Adrenal gland (tissue), 12 donors: ENCODE results near the gene PTPN3. TPM values are rescaled to one million over a fixed set of nuclear protein-coding genes. Genes with fewer than 3 reads are reported as not detected.

Source experiments
- DNase-seq, 7 donors: peaks; one replicate each; pipeline ENCODE4 v3.0.0-alpha.2; 2019 to 2020
- H3K27ac ChIP-seq, 5 donors: fragments of 200-600 bp; sonication (generic) in 4 of 5; 1 replicate in 3 of 5; 2 replicates in 2 of 5; pipeline versions ENCODE4 v1.5.1 to v1.8.0; 2016 to 2020; ENCODE audit warnings: mild to moderate bottlenecking in 1 of 5
- H3K27me3 ChIP-seq: fragments of 200-600 bp; 2 replicates; pipeline ENCODE4 v1.8.0; 2021
- H3K36me3 ChIP-seq, 2 donors: fragments of 200-600 bp; replicated peaks in 1 of 2; 1 replicate in 1 of 2; 2 replicates in 1 of 2; pipeline versions ENCODE4 v1.5.1 to v1.8.0; 2018 to 2022
- H3K4me1 ChIP-seq, 2 donors: fragments of 200-600 bp; replicated peaks in 1 of 2; 1 replicate in 1 of 2; 2 replicates in 1 of 2; pipeline versions ENCODE4 v1.5.1 to v1.8.0; 2018 to 2021
- H3K4me3 ChIP-seq, 4 donors: fragments of 200-600 bp; sonication (generic) in 3 of 4; one replicate each; pipeline ENCODE4 v1.5.1; 2016 to 2018
- H3K9me3 ChIP-seq, 3 donors: fragments of 200-600 bp; sonication (generic) in 1 of 3; replicated peaks in 1 of 3; 1 replicate in 2 of 3; 2 replicates in 1 of 3; pipeline versions ENCODE4 v1.5.1 to v1.8.0; 2016 to 2021
- CTCF ChIP-seq, 6 experiments: fragments of 450-650 bp in 4 of 6; fragments of 200-600 bp in 2 of 6; sonication (generic) in 1 of 6; IDR thresholded peaks; 1 replicate in 5 of 6; 2 replicates in 1 of 6; pipeline versions ENCODE4 v1.5.1 to v1.8.0; 2016 to 2021; ENCODE audit warnings: antibody characterized with exemption in 6 of 6, mild to moderate bottlenecking in 2 of 6, moderate library complexity in 1 of 6
- POLR2A ChIP-seq, 2 donors: fragments of 450-650 bp; IDR thresholded peaks; one replicate each; pipeline ENCODE4 v1.6.1; 2017; ENCODE audit warnings: antibody characterized with exemption in 2 of 2, mild to moderate bottlenecking in 2 of 2, moderate library complexity in 1 of 2
- WGBS, 4 donors: extraction: QIAGEN DNeasy Blood & Tissue Kit in 2 of 4; methylation state at CpG; one replicate each; pipeline versions ENCODE4 v1.1.5 to v1.1.7; 2013 to 2017; 5-methylcytosine and 5-hydroxymethylcytosine counted together
- intact Hi-C, 2 donors: fragments of 100-400 bp; cut with DNase I; formaldehyde crosslinking; loops; one replicate each; pipeline versions ENCODE4 v1.14.1 to v1.15.0; 2022 to 2023
- polyA plus RNA-seq, 3 donors: library from polyadenylated mRNA; stranded (reverse); fragments of 200-250 nt in 2 of 3; fragments of 350-450 nt in 1 of 3; fragmentation: Illumina TruSeq in 1 of 3; extraction: RNeasy Lipid Tissue Mini Kit (QIAGEN cat#74804) in 1 of 3; gene quantifications; one replicate each; pipeline ENCODE4 v1.2.3, GENCODE V29; 2013 to 2014
- total RNA-seq, 9 donors: library from RNA; depleted of rRNA in 4 of 9; stranded (reverse); fragments of >200 nt in 4 of 9; fragments of 120-200 nt in 1 of 9; fragmentation: NEBNext Ultra II Directional in 1 of 9; extraction: Animal tissue kit (Norgen Biotek cat#: 25700) in 1 of 9; gene quantifications; one replicate each; pipeline versions ENCODE4 v1.1.0 to v1.2.4, GENCODE V29; 2013 to 2023
- donor health status: healthy with polysubstance abuse.
- donor health status: Bipolar disorder and iron deficiency.
- donor health status: DM: yes; HTN: yes; CAD: no.
- donor health status: DM: no; HTN: no; CAD: no.
- donor health status: DM: no; HTN: no; CAD: no.
- donor health status: DM: yes; HTN: yes; CAD: no.

PTPN3 gene
- total and polyA plus RNA-seq, 12 donors = 1.6 to 6.1 (median 3.0) TPM

GRCh38 chr9:109436071-109436470 is 62.0 kb downstream of the PTPN3 start:
- H3K27ac ChIP-seq = no peak overlapping the region
- intact Hi-C loops = no loop called here
- WGBS, 4 donors = 89 to 92% (median 90%) methylated on average over 3 of the region's 3 CpGs
- peaks cover 26 to 31% of the 10 kb centered on the region in 2 donors for H3K4me1 ChIP-seq
- no peaks in the 10 kb centered on the region for H3K27me3 ChIP-seq
- TF ChIP-seq POLR2A (IDR thresholded peaks at IDR 0.05) (no peak), CTCF (IDR thresholded peaks at IDR 0.05) (no peak)
- no peaks in the 10 kb centered on the region for H3K9me3 ChIP-seq
- H3K4me3 ChIP-seq = no peak overlapping the region
- DNase-seq = no peak
- H3K36me3 ChIP-seq = no peaks in the 10 kb centered on the region

- H3K27ac ChIP-seq = no peak overlapping the region
- 92 to 97% (median 94%) methylated on average over 5 of the region's 5 CpGs for WGBS, 4 donors
- intact Hi-C loops = no loop called here
- H3K27me3 ChIP-seq = no peaks in the 10 kb centered on the region
- TF ChIP-seq POLR2A (IDR thresholded peaks at IDR 0.05) (no peak), CTCF (IDR thresholded peaks at IDR 0.05) (no peak)
- H3K36me3 ChIP-seq = no peaks in the 10 kb centered on the region
- H3K4me1 ChIP-seq = peaks cover 9 to 13% of the 10 kb centered on the region in 2 donors
- no peak overlapping the region for H3K4me3 ChIP-seq
- DNase-seq = no peak
- no peaks in the 10 kb centered on the region for H3K9me3 ChIP-seq
These were observed 64.6 kb downstream of the PTPN3 start for GRCh38 chr9:109433476-109433875.

- Histone ChIP-seq H3K27ac (no peak overlapping the region), H3K36me3 (no peaks in the 10 kb centered on the region), H3K27me3 (no peaks in the 10 kb centered on the region), H3K4me1 (no peaks in the 10 kb centered on the region), H3K4me3 (no peak overlapping the region), H3K9me3 (no peaks in the 10 kb centered on the region)
- intact Hi-C loops = no loop called here
- 58 to 71% (median 63%) methylated on average over 4 of the region's 4 CpGs for WGBS, 4 donors
- DNase-seq = peak in 1 of 7 donors; percentile 2
- no peak for TF ChIP-seq POLR2A (IDR thresholded peaks at IDR 0.05)
These were observed 67.9 kb downstream of the PTPN3 start for GRCh38 chr9:109430231-109430630.

GRCh38 chr9:109428854-109429253 is 69.3 kb downstream of the PTPN3 start:
- H3K27me3 ChIP-seq = no peaks in the 10 kb centered on the region
- H3K4me3 ChIP-seq = no peak overlapping the region
- no peak for TF ChIP-seq POLR2A (IDR thresholded peaks at IDR 0.05)
- no peak for TF ChIP-seq CTCF (IDR thresholded peaks at IDR 0.05)
- 88 to 95% (median 92%) methylated on average over 6 of the region's 6 CpGs for WGBS, 4 donors
- no peak for DNase-seq
- H3K4me1 ChIP-seq = no peaks in the 10 kb centered on the region
- H3K9me3 ChIP-seq = no peaks in the 10 kb centered on the region
- intact Hi-C loops = no loop called here
- H3K36me3 ChIP-seq = no peaks in the 10 kb centered on the region
- no peak overlapping the region for H3K27ac ChIP-seq

GRCh38 chr9:109427886-109428285 is 70.2 kb downstream of the PTPN3 start:
- H3K36me3 ChIP-seq = no peaks in the 10 kb centered on the region
- DNase-seq = peak in 3 of 7 donors; percentile 32 to 66 (median 37)
- no peak overlapping the region for H3K4me3 ChIP-seq
- no peak overlapping the region for H3K27ac ChIP-seq
- H3K4me1 ChIP-seq = peaks cover 3% of the 10 kb centered on the region in 2 donors
- no peaks in the 10 kb centered on the region for H3K9me3 ChIP-seq
- TF ChIP-seq POLR2A (IDR thresholded peaks at IDR 0.05) (no peak), CTCF (IDR thresholded peaks at IDR 0.05) (no peak)
- no peaks in the 10 kb centered on the region for H3K27me3 ChIP-seq
- WGBS, 4 donors = 40 to 58% (median 49%) methylated on average over 4 of the region's 4 CpGs
- intact Hi-C loops = no loop called here
